ENCODE results near the gene SULT4A1.

DNA sequence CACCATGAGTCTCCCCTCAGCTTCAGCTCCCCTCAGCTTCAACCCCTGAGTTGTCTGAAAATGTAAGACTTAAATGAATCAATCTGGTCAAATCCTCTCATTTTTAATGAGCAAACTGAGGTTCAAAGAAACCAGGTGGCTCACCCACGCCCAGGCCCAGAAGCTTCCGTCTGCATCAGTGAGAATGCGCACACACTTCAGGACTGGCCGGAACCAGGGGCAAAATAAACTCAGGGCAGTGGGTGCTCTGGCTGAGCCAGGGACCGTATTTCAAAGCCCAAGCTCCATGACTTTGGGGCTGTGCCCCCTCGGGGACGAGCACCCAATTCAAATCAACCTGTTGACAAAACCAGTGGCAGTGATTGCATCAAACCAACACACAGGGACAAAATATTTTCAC, 3.1 kb downstream of the SULT4A1 start:
- no peak for TF ChIP-seq TOX (CRISPR knock-in tag; IDR thresholded peaks at IDR 0.05; ENCODE audit: borderline replicate concordance)
- no peak for TF ChIP-seq RARB (CRISPR knock-in tag; IDR thresholded peaks at IDR 0.05)
- no peak for TF ChIP-seq CSDC2 (CRISPR knock-in tag; IDR thresholded peaks at IDR 0.05)
- TF ChIP-seq ZNF8 (CRISPR knock-in tag; IDR thresholded peaks at IDR 0.05) = no peak
- TF ChIP-seq, protein P1, sequence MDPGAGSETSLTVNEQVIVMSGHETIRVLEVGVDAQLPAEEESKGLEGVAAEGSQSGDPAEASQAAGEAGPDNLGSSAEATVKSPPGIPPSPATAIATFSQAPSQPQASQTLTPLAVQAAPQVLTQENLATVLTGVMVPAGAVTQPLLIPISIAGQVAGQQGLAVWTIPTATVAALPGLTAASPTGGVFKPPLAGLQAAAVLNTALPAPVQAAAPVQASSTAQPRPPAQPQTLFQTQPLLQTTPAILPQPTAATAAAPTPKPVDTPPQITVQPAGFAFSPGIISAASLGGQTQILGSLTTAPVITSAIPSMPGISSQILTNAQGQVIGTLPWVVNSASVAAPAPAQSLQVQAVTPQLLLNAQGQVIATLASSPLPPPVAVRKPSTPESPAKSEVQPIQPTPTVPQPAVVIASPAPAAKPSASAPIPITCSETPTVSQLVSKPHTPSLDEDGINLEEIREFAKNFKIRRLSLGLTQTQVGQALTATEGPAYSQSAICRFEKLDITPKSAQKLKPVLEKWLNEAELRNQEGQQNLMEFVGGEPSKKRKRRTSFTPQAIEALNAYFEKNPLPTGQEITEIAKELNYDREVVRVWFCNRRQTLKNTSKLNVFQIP (CRISPR knock-in tag; IDR thresholded peaks at IDR 0.05; ENCODE audit: borderline replicate concordance, low read depth) = no peak
- TF ChIP-seq, protein P2, sequence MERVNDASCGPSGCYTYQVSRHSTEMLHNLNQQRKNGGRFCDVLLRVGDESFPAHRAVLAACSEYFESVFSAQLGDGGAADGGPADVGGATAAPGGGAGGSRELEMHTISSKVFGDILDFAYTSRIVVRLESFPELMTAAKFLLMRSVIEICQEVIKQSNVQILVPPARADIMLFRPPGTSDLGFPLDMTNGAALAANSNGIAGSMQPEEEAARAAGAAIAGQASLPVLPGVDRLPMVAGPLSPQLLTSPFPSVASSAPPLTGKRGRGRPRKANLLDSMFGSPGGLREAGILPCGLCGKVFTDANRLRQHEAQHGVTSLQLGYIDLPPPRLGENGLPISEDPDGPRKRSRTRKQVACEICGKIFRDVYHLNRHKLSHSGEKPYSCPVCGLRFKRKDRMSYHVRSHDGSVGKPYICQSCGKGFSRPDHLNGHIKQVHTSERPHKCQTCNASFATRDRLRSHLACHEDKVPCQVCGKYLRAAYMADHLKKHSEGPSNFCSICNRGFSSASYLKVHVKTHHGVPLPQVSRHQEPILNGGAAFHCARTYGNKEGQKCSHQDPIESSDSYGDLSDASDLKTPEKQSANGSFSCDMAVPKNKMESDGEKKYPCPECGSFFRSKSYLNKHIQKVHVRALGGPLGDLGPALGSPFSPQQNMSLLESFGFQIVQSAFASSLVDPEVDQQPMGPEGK (CRISPR knock-in tag; IDR thresholded peaks at IDR 0.05; ENCODE audit: borderline replicate concordance) = no peak
- TF ChIP-seq ZC3H10 (CRISPR knock-in tag; IDR thresholded peaks at IDR 0.05) = no peak
- TF ChIP-seq ZFP3 (CRISPR knock-in tag; IDR thresholded peaks at IDR 0.05) = no peak
- no peak for TF ChIP-seq GLIS3 (CRISPR knock-in tag; IDR thresholded peaks at IDR 0.05)
- no peak for TF ChIP-seq TCF4 (CRISPR knock-in tag; IDR thresholded peaks at IDR 0.05; ENCODE audit: borderline replicate concordance)
- no peak for TF ChIP-seq ZNF565 (CRISPR knock-in tag; conservative IDR thresholded peaks at IDR 0.05; ENCODE audit: low read depth)
- TF ChIP-seq ESRRG (CRISPR knock-in tag; IDR thresholded peaks at IDR 0.05) = no peak
- TF ChIP-seq ARNTL (CRISPR knock-in tag; IDR thresholded peaks at IDR 0.05; ENCODE audit: borderline replicate concordance, low read depth) = no peak
- TF ChIP-seq OSR1 (CRISPR knock-in tag; IDR thresholded peaks at IDR 0.05) = no peak
